Colonic mucosa (tissue), 4 donors: ENCODE results near the gene DEDD2. TPM values are rescaled to one million over a fixed set of nuclear protein-coding genes. Genes with fewer than 3 reads are reported as not detected.

Experiments used
- DNase-seq: peaks from one replicate; pipeline ENCODE4 v3.0.0-alpha.2; 2020
- H3K27ac ChIP-seq: fragments of 200-600 bp; one replicate; pipeline ENCODE4 v1.8.0; 2021
- H3K27me3 ChIP-seq: fragments of 200-600 bp; one replicate; pipeline ENCODE4 v1.8.0; 2021
- H3K36me3 ChIP-seq: fragments of 200-600 bp; one replicate; pipeline ENCODE4 v1.8.0; 2021
- H3K4me1 ChIP-seq: fragments of 200-600 bp; one replicate; pipeline ENCODE4 v1.8.0; 2021; ENCODE audit warnings: mild to moderate bottlenecking
- H3K4me3 ChIP-seq: fragments of 200-600 bp; one replicate; pipeline ENCODE4 v1.8.0; 2021
- H3K9ac ChIP-seq, 2 donors: one replicate each; pipeline ENCODE4 v1.7.0; 2013; ENCODE audit warnings: control low read depth in 2 of 2, low read depth in 2 of 2, low read length in 2 of 2
- H3K9me3 ChIP-seq: fragments of 200-600 bp; one replicate; pipeline ENCODE4 v1.8.0; 2021
- intact Hi-C: fragments of 100-400 bp; cut with DNase I; formaldehyde crosslinking; loops from one replicate; pipeline ENCODE4 v1.14.1; 2022
- total RNA-seq, 2 donors: library from RNA; stranded (reverse); fragmentation: NEBNext Ultra II Directional in 1 of 2; extraction: Animal tissue kit (Norgen Biotek cat#: 25700) in 1 of 2; gene quantifications; one replicate each; pipeline ENCODE4 v1.2.1, GENCODE V29; 2021
- TF ChIP-seq, protein P1 (sequence below): fragments of 200-600 bp; IDR thresholded peaks from one replicate; pipeline ENCODE4 v1.8.0; 2022; ENCODE audit warnings: antibody characterized with exemption, mild to moderate bottlenecking
- donor health status: healthy.
- donor health status: DM: no; HTN: no; CAD: no.
- donor health status: DM: no; HTN: no; CAD: no.

DEDD2 gene
- total RNA-seq, 2 donors from 2014 or later, result 27.0 to 33.8 TPM

DNA sequence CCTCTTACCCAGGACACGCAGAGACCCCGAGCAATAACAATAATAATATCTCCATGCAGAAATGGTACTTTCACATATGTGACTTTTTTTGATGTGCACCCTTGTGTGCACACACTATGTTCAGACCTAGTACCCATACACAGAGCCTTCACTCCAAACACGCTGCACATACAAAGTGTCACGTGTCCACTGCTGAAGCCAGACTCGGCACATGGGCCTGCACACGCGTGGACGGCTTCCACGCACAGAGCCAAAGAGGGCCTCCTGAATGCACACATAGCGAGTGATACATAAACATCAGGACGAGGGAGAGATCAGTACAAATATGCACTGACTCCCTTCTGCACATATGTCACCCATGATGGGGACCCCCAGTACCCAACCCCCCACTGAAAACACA lies 43.3 kb downstream of the DEDD2 start:
- no peaks in the 10 kb centered on the region for H3K9me3 ChIP-seq
- no peaks in the 10 kb centered on the region for H3K4me1 ChIP-seq
- no peak for DNase-seq
- intact Hi-C loops, result no loop called here
- H3K4me3 ChIP-seq, result no peak overlapping the region
- H3K27ac ChIP-seq, result no peak overlapping the region
- H3K36me3 ChIP-seq, result no peaks in the 10 kb centered on the region
- H3K9ac ChIP-seq, result no peak overlapping the region
- TF ChIP-seq, protein P1, sequence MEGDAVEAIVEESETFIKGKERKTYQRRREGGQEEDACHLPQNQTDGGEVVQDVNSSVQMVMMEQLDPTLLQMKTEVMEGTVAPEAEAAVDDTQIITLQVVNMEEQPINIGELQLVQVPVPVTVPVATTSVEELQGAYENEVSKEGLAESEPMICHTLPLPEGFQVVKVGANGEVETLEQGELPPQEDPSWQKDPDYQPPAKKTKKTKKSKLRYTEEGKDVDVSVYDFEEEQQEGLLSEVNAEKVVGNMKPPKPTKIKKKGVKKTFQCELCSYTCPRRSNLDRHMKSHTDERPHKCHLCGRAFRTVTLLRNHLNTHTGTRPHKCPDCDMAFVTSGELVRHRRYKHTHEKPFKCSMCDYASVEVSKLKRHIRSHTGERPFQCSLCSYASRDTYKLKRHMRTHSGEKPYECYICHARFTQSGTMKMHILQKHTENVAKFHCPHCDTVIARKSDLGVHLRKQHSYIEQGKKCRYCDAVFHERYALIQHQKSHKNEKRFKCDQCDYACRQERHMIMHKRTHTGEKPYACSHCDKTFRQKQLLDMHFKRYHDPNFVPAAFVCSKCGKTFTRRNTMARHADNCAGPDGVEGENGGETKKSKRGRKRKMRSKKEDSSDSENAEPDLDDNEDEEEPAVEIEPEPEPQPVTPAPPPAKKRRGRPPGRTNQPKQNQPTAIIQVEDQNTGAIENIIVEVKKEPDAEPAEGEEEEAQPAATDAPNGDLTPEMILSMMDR, result no peak
- H3K27me3 ChIP-seq, result peaks cover 38% of the 10 kb centered on the region

DNA sequence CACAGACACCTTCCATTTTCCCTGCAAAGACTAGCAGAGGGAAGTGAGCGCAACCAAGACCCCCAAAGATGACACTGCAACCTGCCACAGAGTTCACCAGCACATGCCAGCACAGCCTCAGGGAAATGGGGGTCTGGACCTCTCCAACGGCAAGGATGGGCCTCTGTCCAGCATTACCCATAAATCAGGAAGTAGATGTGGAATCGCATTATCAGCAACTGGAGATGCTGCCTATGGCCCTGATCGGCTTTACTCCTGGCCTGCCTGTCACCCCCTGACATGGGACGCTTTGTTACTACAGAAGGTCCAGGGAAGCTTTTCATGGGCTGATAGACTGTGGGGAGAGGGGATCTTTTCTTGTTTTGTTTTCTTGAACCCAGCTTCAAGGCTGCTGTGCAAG lies 43.8 kb downstream of the DEDD2 start:
- H3K27me3 ChIP-seq, result peaks cover 33% of the 10 kb centered on the region
- intact Hi-C loops, result no loop called here
- TF ChIP-seq, protein P1, result no peak
- no peaks in the 10 kb centered on the region for H3K36me3 ChIP-seq
- H3K9ac ChIP-seq, result no peak overlapping the region
- no peak for DNase-seq
- H3K4me3 ChIP-seq, result no peak overlapping the region
- H3K9me3 ChIP-seq, result no peaks in the 10 kb centered on the region
- no peaks in the 10 kb centered on the region for H3K4me1 ChIP-seq
- H3K27ac ChIP-seq, result no peak overlapping the region

DNA sequence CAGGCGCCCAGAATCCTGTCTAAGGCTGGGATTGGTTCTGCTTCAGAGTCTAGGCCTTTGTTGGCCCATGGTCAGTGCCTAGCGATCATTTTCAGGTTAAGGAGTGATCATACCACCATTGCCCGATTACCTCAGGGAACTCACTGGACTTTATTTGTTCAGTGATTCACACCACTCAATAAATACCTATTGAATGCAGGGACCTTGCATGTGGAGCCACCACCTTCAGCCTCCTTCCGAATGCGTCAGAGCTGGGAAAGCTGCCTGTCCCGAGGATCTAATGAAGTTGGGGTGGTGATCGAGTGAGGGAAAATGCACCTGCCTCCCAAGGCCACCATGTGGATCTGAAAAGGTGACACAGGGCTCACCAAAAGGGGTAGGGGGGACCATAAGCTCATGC lies 45.2 kb downstream of the DEDD2 start:
- DNase-seq, result no peak
- Histone ChIP-seq H3K36me3 (no peaks in the 10 kb centered on the region), H3K27ac (no peak overlapping the region), H3K9me3 (no peaks in the 10 kb centered on the region), H3K27me3 (peaks cover 21% of the 10 kb centered on the region), H3K9ac (no peak overlapping the region), H3K4me3 (no peak overlapping the region), H3K4me1 (no peaks in the 10 kb centered on the region)
- TF ChIP-seq, protein P1, result no peak
- intact Hi-C loops, result no loop called here

DNA sequence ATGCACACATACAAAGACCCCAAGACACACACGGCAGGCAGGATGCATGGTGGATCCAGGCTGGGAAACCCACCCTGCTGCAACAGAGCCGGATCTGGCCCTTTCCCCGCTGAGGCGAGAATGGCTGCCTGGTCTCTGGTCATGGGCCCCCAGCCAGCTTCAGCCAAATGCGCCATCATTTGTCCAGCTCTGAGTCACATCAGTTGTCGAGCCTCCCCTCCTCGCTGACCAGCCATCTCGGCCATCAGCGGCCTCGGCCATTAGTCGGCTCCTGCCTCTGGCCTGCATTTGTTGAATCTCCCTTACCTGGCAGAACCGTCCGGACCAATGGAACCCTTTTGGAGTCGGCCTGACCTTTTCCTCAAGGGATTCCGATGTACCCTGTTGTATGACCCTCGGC lies 46.8 kb downstream of the DEDD2 start:
- H3K9ac ChIP-seq, result no peak overlapping the region
- no peak overlapping the region for H3K4me3 ChIP-seq
- no peaks in the 10 kb centered on the region for H3K4me1 ChIP-seq
- TF ChIP-seq, protein P1, result no peak
- H3K36me3 ChIP-seq, result no peaks in the 10 kb centered on the region
- DNase-seq, result no peak
- H3K27ac ChIP-seq, result no peak overlapping the region
- H3K27me3 ChIP-seq, result peaks cover 13% of the 10 kb centered on the region
- H3K9me3 ChIP-seq, result no peaks in the 10 kb centered on the region
- intact Hi-C loops, result no loop called here

DNA sequence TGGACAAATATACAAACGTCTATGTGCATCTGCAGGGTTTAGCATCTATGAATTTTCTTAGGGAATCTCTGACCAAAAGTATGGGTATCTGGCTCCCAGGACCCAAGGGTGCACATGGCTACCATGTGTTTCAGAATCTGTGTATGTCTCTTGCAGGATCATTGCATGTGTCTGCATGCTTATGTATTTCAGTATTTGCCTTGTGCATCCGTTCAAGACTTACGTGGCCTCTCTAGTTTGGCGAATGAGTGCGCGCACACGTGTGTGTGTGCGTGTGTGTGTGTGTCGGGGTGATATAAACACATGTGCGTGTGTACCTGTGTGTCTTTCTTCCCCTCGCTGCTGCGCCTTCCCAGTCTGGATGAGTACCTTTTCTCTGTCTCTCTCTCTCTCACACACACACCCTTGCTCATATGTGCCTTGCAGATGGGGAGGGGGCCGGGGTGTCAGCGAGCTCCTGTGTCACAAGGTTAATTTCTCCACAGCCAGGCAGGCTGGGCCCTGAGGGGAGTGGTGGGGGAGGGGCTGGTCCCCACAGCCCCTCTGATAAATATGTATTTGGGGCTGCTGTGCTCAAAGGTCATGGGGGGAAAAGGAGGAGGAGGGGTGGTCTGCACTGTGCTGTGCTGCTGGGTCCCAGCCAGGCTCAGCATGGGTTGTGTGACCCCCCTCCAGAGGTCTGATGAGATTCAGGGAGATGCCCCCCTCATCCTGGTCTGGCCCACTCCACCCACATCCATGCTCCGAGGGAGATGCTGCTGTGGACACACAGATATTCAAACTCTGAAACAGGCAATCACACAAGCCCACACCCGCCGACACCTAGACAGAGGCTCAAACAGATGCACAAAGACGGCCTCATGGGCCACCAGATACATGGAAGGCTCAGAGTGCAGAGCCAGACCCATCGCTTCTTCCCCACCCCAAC lies 47.7 kb downstream of the DEDD2 start:
- H3K9me3 ChIP-seq, result no peaks in the 10 kb centered on the region
- no peak overlapping the region for H3K27ac ChIP-seq
- H3K36me3 ChIP-seq, result no peaks in the 10 kb centered on the region
- H3K9ac ChIP-seq, result no peak overlapping the region
- H3K27me3 ChIP-seq, result peaks cover 3% of the 10 kb centered on the region
- DNase-seq, result no peak
- intact Hi-C loops, result no loop called here
- TF ChIP-seq, protein P1, result no peak
- no peak overlapping the region for H3K4me3 ChIP-seq
- H3K4me1 ChIP-seq, result no peaks in the 10 kb centered on the region
